Fibroblast of the aortic adventitia (primary cell): Measurements from ENCODE around the gene C9. TPM values are rescaled to one million over a fixed set of nuclear protein-coding genes. Genes with fewer than 3 reads are reported as not detected.

Experiments
- DNase-seq: peaks from one replicate; pipeline ENCODE4 v3.0.0-alpha.2; 2010; ENCODE audit warnings: low read depth
- H3K4me3 ChIP-seq: 2 replicates; pipeline ENCODE4 v1.5.1; 2011; ENCODE audit warnings: low read depth, mild to moderate bottlenecking, control low read depth, low read length, moderate library complexity
- CTCF ChIP-seq: IDR thresholded peaks from 2 replicates; pipeline ENCODE4 v1.5.1; 2011; ENCODE audit warnings: mild to moderate bottlenecking, low read length, control low read depth, inconsistent platforms; ENCODE audit not compliant: insufficient read depth
- total RNA-seq: library from RNA; depleted of rRNA; stranded (reverse); fragments of >200 nt; gene quantifications from 2 replicates; pipeline ENCODE4 v1.2.3, GENCODE V29; 2012; ENCODE audit warnings: low replicate concordance

The C9 gene
- total RNA-seq, 1 donor: not detected

- DNase-seq: no peak
- H3K4me3 ChIP-seq: no peak overlapping the region
- no peak for TF ChIP-seq CTCF
Observed at GRCh38 chr5:39315995-39316394, 48.3 kb downstream of the C9 start.

GRCh38 chr5:39314591-39314990 is 49.7 kb downstream of the C9 start:
- TF ChIP-seq CTCF: no peak
- DNase-seq: no peak
- no peak overlapping the region for H3K4me3 ChIP-seq

GRCh38 chr5:39309534-39309933 is 54.8 kb downstream of the C9 start:
- no peak overlapping the region for H3K4me3 ChIP-seq
- DNase-seq: no peak
- no peak for TF ChIP-seq CTCF

- TF ChIP-seq CTCF: no peak
- no peak for DNase-seq
- no peak overlapping the region for H3K4me3 ChIP-seq
Observed at GRCh38 chr5:39302472-39302871, 61.8 kb downstream of the C9 start.

- TF ChIP-seq CTCF: no peak
- no peak overlapping the region for H3K4me3 ChIP-seq
- DNase-seq: no peak
Observed at GRCh38 chr5:39301406-39301805, 62.9 kb downstream of the C9 start.

- no peak for DNase-seq
- no peak overlapping the region for H3K4me3 ChIP-seq
- no peak for TF ChIP-seq CTCF
Observed at GRCh38 chr5:39299962-39300361, 64.3 kb downstream of the C9 start.

- DNase-seq: no peak
- H3K4me3 ChIP-seq: no peak overlapping the region
- TF ChIP-seq CTCF: no peak
Observed at GRCh38 chr5:39294736-39295135, 69.6 kb downstream of the C9 start.
